SW 1271 (cell line): ENCODE measurements around the gene DACT2.
"Not testable (repeated sequence)": the region's sequence is repeated elsewhere in the genome, so short reads cannot be mapped to it uniquely, and the experiment has no call there.

Experiments
- DNase-seq, 2 experiments: peaks; one replicate each; lab custom pipeline; 2025; lab: John Stamatoyannopoulos, UW

The DACT2 gene

GRCh38 chr6:168300975-168301647, 18.5 kb downstream of the DACT2 start:
- DNase-seq, result no peak

GRCh38 chr6:168299541-168300511, 19.8 kb downstream of the DACT2 start:
- no peak for DNase-seq

DNA sequence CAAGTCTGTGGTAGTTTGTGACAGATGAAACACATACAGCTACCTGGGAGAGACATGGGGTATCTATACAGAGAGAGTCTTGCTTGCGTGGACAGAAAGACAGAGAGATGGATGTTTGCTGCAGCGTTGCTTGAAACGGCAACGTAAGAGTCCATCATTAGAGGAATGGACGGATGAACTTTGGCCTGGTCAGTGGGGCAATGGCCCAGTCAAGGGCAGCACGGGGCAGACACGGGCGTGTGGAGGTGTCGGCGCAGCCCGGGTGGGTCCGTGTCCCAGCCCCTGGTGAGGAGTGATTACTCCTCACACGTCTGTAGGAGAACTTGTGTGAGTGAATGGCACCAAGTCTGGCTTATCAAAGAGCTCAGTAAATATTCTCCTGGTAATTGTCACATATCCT, 21.9 kb downstream of the DACT2 start:
- no peak for DNase-seq

DNA sequence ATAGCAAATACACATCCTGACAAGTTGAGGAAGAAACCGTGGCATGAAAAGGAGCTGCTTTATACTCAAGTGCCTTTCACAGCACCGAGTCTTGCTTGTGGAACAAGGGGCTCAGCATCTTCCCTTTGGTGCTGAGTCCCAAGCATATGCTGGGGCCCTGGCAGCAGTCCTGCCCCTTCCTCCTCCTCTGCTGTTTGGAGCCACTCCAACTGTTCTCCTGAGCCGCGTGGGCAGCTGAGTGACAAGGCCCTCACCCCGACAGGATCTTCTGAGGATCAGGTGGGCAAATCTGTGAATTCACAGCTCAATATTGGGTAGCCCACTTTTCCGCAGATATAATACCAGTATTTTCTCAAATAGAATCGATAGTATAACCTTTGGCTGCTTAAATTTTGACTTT, 24.7 kb downstream of the DACT2 start:
- DNase-seq, result no peak

DNA sequence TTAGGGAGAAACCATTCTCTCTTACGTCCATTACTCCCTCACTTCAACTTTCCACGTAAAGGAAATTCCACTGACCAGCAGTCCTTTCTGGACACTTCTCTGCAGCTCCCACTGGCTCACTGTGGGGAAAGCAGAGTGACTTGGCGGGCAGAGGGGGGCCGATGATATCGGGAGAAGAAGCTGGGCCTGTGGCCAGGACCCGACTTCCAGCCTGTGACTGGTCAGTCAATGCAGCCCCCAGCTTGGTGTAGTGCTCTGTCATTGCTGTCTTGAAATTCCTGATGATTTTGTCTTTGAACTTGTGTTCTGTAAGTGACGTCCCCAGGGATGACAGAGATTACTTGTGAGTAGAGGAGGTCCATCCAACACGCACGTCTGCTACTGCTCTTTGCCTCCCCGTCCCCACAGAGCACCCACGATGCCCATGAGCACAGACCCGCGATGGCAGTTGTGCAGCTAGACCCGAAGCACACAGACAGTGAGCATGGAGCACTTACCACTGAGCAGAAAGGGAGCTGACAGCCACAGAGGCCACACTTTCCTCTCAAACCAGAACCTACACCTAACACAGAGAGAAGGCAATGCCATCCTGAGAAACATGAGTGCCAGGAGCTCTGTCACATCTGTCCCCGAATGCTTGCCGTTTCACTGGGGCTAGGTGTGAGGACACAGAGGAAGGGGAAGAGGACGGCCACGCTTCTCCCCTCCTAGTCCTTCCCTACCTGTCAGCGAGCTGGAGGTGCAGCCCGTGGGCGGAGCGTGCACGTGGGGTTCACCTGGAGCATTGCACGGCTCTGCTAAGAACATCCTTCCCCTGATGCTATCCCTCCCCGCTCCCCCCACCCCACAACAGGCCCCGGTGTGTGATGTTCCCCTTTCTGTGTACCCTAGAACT, 25.7 kb downstream of the DACT2 start:
- DNase-seq, result no peak

- no peak for DNase-seq
These were observed 26.8 kb downstream of the DACT2 start for GRCh38 chr6:168292826-168293225.

- DNase-seq, result no peak
These were observed 28.1 kb downstream of the DACT2 start for GRCh38 chr6:168291450-168291849.

- no peak for DNase-seq
These were observed 29.5 kb downstream of the DACT2 start for GRCh38 chr6:168290095-168290494.

DNA sequence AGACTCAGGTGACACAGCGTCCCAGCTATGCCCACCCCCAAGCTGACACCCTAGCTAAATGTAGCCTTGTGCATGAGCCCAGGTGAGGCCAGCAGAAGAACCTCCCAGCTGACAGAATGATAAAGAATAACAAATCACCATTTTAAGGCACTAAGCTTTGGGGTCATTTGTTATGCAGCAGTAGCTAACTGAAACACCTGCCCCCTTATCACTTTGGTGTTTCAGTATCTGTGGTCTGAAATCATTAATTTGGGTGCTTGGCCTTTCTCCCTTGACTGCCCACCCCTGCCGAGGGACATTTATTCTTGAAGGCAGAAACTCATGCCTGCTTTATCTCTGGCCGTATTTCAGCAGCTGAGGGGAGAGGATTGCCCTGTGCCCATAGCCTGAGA, 30.0 kb downstream of the DACT2 start:
- DNase-seq, result no peak

- no peak for DNase-seq
These were observed 30.6 kb downstream of the DACT2 start for GRCh38 chr6:168288781-168289570.

GRCh38 chr6:168287460-168287859, 32.1 kb downstream of the DACT2 start:
- not testable (repeated sequence) for DNase-seq

DNA sequence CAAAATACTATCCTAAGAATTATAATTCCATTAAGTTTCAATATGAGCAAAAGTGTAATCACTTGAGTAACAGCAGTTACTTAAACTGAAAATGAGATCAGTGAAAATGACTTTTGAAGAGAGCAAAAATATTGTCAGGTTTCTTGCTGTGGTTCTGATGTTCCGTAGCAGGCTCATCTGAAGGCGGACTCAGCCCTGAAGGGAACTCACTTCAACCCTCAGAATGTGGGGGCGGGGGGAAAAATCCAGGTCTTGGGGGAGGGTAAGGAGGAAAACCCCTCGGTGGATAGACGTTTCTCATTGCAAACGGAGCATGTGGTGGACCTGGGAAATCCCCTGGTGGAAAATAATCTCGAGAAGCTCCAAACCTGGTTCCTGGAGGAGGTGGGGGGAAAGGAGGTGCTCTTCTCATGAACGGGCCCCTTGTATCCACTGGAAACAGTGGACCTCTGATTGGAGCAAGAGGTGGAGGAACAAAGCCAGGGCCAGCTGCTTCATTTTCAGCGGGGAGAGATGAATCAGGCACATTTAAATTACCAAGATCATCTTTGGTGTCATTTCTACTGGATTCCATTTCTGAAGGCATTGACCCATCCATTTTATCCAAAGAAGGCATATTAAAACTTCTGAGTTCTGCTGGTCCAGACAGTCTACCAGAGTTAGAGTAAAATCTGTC, 32.7 kb downstream of the DACT2 start:
- not testable (repeated sequence) for DNase-seq

- no peak for DNase-seq
These were observed 33.5 kb downstream of the DACT2 start for GRCh38 chr6:168286116-168286515.

DNA sequence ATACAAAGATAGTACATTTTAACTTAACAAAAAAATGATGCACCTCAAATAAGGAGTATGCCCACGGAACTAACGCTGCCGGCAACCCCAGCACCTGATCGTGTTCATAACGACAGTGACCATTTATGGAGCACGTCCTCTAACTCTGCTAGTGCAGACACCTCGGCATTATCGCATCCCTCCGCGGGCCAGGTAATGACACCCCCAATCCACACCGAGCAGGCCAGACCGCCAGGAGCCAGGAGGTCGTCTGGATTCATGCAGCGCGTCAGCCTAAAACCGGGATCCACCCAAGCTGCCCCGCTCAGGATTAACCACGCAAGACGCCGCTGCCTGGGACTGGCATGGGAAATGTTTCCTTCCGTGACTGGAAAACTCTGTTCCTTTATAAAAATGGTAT, 34.1 kb downstream of the DACT2 start:
- no peak for DNase-seq

- DNase-seq, result no peak
These were observed 35.4 kb downstream of the DACT2 start for GRCh38 chr6:168284187-168284586.

DNA sequence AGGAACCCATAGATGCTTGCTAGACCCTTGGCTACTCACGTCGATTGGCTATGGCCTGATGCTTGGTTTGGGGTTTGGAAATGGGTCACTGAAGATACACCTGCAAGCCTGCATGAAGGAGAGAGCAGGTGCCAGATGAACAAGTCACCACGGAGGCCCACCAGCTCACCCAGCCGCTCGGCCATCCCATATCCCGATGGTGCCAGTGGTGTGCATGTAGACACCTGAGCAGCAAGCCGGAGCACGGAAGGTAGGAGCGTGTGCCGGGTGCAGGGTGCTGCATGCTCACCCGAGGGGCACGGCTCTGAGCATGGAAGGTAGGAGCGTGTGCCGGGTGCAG, 35.9 kb downstream of the DACT2 start:
- no peak for DNase-seq

- DNase-seq, result no peak
These were observed 36.4 kb downstream of the DACT2 start for GRCh38 chr6:168282985-168283685.

GRCh38 chr6:168281826-168282225, 37.8 kb downstream of the DACT2 start:
- DNase-seq, result no peak

GRCh38 chr6:168281314-168281713, 38.3 kb downstream of the DACT2 start:
- DNase-seq, result not testable (repeated sequence)

- DNase-seq, result no peak
These were observed 38.7 kb downstream of the DACT2 start for GRCh38 chr6:168280899-168281245.
